Peyer's patch (tissue), 4 donors: Measurements from ENCODE around the gene TMPRSS3. TPM values are rescaled to one million over a fixed set of nuclear protein-coding genes. Genes with fewer than 3 reads are reported as not detected.

ENCODE experiments used
- DNase-seq, 3 donors: peaks; one replicate each; pipeline ENCODE4 v3.0.0-alpha.2; 2017 to 2019
- H3K27ac ChIP-seq, 4 donors: fragments of 200-600 bp; sonication (generic); one replicate each; pipeline ENCODE4 v1.5.1; 2016 to 2019
- H3K27me3 ChIP-seq, 2 donors: fragments of 200-600 bp; sonication (generic); one replicate each; pipeline ENCODE4 v1.5.1; 2019
- H3K36me3 ChIP-seq, 3 donors: fragments of 200-600 bp; sonication (generic); one replicate each; pipeline ENCODE4 v1.5.1; 2016 to 2019
- H3K4me1 ChIP-seq, 4 donors: fragments of 200-600 bp; sonication (generic); one replicate each; pipeline ENCODE4 v1.5.1; 2016 to 2019
- H3K4me3 ChIP-seq, 4 donors: fragments of 200-600 bp; sonication (generic); 1 replicate in 3 of 4; 2 replicates in 1 of 4; pipeline ENCODE4 v1.5.1; 2016 to 2019; ENCODE audit warnings: mild to moderate bottlenecking in 1 of 4
- H3K9me3 ChIP-seq, 4 donors: fragments of 200-600 bp; sonication (generic); one replicate each; pipeline ENCODE4 v1.5.1; 2016 to 2019; ENCODE audit warnings: mild to moderate bottlenecking in 1 of 4
- CTCF ChIP-seq, 6 experiments: fragments of 450-650 bp in 4 of 6; fragments of 200-600 bp in 2 of 6; sonication (generic) in 1 of 6; IDR thresholded peaks; one replicate each; pipeline ENCODE4 v1.5.1; 2017 to 2019; ENCODE audit warnings: antibody characterized with exemption in 6 of 6, mild to moderate bottlenecking in 3 of 6, moderate library complexity in 1 of 6
- POLR2A ChIP-seq, 2 donors: fragments of 450-650 bp; IDR thresholded peaks; one replicate each; pipeline ENCODE4 v1.5.1; 2017; ENCODE audit warnings: antibody characterized with exemption in 2 of 2, mild to moderate bottlenecking in 2 of 2, moderate library complexity in 2 of 2
- total RNA-seq, 4 donors: library from RNA; depleted of rRNA; stranded (reverse); fragments of >200 nt; gene quantifications; one replicate each; pipeline ENCODE4 v1.1.0, GENCODE V29; 2016

TMPRSS3 gene
- total RNA-seq, 4 donors from 2014 or later: 0.54 to 2.5 TPM; not detected in 2

- Histone ChIP-seq H3K4me1 (no peaks in the 10 kb centered on the region), H3K36me3 (no peaks in the 10 kb centered on the region), H3K27ac (no peak overlapping the region), H3K27me3 (no peaks in the 10 kb centered on the region), H3K4me3 (no peak overlapping the region), H3K9me3 (no peaks in the 10 kb centered on the region)
- TF ChIP-seq CTCF (IDR thresholded peaks at IDR 0.05): no peak
- no peak for TF ChIP-seq POLR2A (IDR thresholded peaks at IDR 0.05)
- DNase-seq: no peak
These were observed 51.8 kb downstream of the TMPRSS3 start for GRCh38 chr21:42343963-42344510.

- DNase-seq: no peak
- TF ChIP-seq CTCF (IDR thresholded peaks at IDR 0.05): no peak
- no peak for TF ChIP-seq POLR2A (IDR thresholded peaks at IDR 0.05)
- H3K27me3 ChIP-seq: no peaks in the 10 kb centered on the region
These were observed 52.3 kb downstream of the TMPRSS3 start for GRCh38 chr21:42343556-42343955.

GRCh38 chr21:42343101-42343500, 52.8 kb downstream of the TMPRSS3 start:
- Histone ChIP-seq H3K27me3 (no peaks in the 10 kb centered on the region), H3K4me3 (no peak overlapping the region), H3K4me1 (peaks cover 0 to 5% (median 0%) of the 10 kb centered on the region in 4 donors), H3K36me3 (no peaks in the 10 kb centered on the region), H3K27ac (no peak overlapping the region), H3K9me3 (no peaks in the 10 kb centered on the region)
- TF ChIP-seq CTCF (IDR thresholded peaks at IDR 0.05): no peak
- TF ChIP-seq POLR2A (IDR thresholded peaks at IDR 0.05): no peak
- DNase-seq: no peak

More at GRCh38 chr21:42343556-42343955, 52.3 kb downstream of the TMPRSS3 start:
- Histone ChIP-seq H3K36me3 (no peaks in the 10 kb centered on the region), H3K4me3 (no peak overlapping the region), H3K9me3 (no peaks in the 10 kb centered on the region), H3K4me1 (peaks cover 0 to under 1% (median 0%) of the 10 kb centered on the region in 4 donors), H3K27ac (no peak overlapping the region)

GRCh38 chr21:42341776-42342542, 53.9 kb downstream of the TMPRSS3 start:
- no peaks in the 10 kb centered on the region for H3K36me3 ChIP-seq
- TF ChIP-seq POLR2A (IDR thresholded peaks at IDR 0.05): no peak
- TF ChIP-seq CTCF (IDR thresholded peaks at IDR 0.05): no peak
- H3K4me1 ChIP-seq: peaks cover 0 to 14% (median 0%) of the 10 kb centered on the region in 4 donors

GRCh38 chr21:42340187-42341050, 55.4 kb downstream of the TMPRSS3 start:
- no peak overlapping the region for H3K27ac ChIP-seq
- no peaks in the 10 kb centered on the region for H3K9me3 ChIP-seq
- no peaks in the 10 kb centered on the region for H3K27me3 ChIP-seq
- DNase-seq: no peak
- H3K4me3 ChIP-seq: no peak overlapping the region
- TF ChIP-seq POLR2A (IDR thresholded peaks at IDR 0.05): no peak
- peaks cover 0 to 14% (median 2%) of the 10 kb centered on the region in 4 donors for H3K4me1 ChIP-seq
- no peaks in the 10 kb centered on the region for H3K36me3 ChIP-seq

More at GRCh38 chr21:42341776-42342542, 53.9 kb downstream of the TMPRSS3 start:
- H3K27ac ChIP-seq: no peak overlapping the region
- DNase-seq: no peak
- no peaks in the 10 kb centered on the region for H3K27me3 ChIP-seq
- no peak overlapping the region for H3K4me3 ChIP-seq
- no peaks in the 10 kb centered on the region for H3K9me3 ChIP-seq
